Measurements from ENCODE around the gene CPT1A. TPM values are rescaled to one million over a fixed set of nuclear protein-coding genes. Genes with fewer than 3 reads are reported as not detected.

The CPT1A gene
- total and polyA plus RNA-seq, 2 experiments from 2014 or later: 9.6 to 20.1 TPM

DNA sequence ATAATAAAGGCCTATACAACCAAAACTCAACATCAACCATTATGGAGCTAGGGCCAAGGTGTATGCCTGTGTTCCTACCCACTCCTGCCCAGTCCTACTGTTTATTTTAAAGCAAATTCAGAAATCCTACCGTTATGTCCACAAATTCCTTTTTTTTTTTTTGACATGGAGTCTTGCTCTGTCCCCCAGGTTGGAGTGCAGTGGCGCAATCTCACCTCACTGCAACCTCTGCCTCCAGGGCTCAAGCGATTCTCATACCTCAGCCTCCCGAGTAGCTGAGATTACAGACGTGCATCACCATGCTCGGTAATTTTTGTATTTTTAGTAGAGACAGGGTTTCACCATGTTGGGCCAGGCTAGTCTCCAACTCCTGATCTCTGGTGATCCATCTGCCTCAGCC lies 3.1 kb upstream of the CPT1A start:
- no peaks in the 10 kb centered on the region for H3K27me3 ChIP-seq (replicated peaks; ENCODE audit: insufficient read depth)
- H3K9me3 ChIP-seq (ENCODE audit: low read depth): no peaks in the 10 kb centered on the region
- in situ Hi-C loops (cut with MboI): no loop called here
- no peaks in the 10 kb centered on the region for H4K20me1 ChIP-seq (ENCODE audit: insufficient read depth)
- peaks cover 8% of the 10 kb centered on the region for H3F3A ChIP-seq (ENCODE audit: insufficient read depth)
- no peak for TF ChIP-seq EZH2 (IDR thresholded peaks at IDR 0.05; ENCODE audit: insufficient read depth, poor library complexity, severe bottlenecking)
- no peak for TF ChIP-seq EZH2phosphoT487 (IDR thresholded peaks at IDR 0.05; ENCODE audit: insufficient read depth, low read depth)
- H3K36me3 ChIP-seq (ENCODE audit: low read depth): no peaks in the 10 kb centered on the region
- H3K9me2 ChIP-seq (ENCODE audit: insufficient read depth): no peaks in the 10 kb centered on the region
- H3K4me1 ChIP-seq (ENCODE audit: insufficient read depth): peaks cover 11% of the 10 kb centered on the region; the same call in 1 of the 2 replicates
- no peak for DNase-seq
- no peak overlapping the region for H3K27ac ChIP-seq
- 0 out of 2 replicates have a peak, but pooled peaks cover 10% of the 10 kb centered on the region for H3K79me2 ChIP-seq (ENCODE audit: insufficient read depth)
- 71 to 74% methylated on average over 6 of the region's 6 CpGs for whole genome bisulfite sequencing, 2 experiments (ENCODE audit: low coverage in 1 of 2, low lambda C conversion rate in 2 of 2, missing lambda C conversion rate in 2 of 2)
- no peak overlapping the region for H3K4me3 ChIP-seq
- H2AFZ ChIP-seq: no peak overlapping the region
- H3K4me2 ChIP-seq (ENCODE audit: unreplicated experiment): no peak overlapping the region
- no peak overlapping the region for H3K9ac ChIP-seq

DNA sequence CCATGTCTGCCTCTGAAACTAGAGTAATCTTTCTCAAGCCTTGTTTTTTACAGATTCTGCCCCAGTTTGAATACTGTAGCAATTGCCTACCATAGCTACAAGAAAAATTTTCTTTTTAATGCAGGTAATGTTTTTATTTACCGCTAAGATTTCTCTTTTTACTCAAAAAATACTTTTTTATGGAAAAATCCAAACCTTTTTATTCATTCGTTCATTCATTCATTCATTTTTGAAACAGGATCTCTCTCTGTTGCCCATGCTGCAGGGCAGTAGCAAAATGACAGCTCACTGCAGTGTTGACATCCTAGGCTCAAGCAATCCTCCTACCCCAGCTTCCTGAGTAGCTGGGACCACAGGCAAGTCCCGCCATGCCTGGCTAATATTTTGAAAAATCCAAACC lies 2.7 kb upstream of the CPT1A start:
- in situ Hi-C loops (cut with MboI): no loop called here
- H4K20me1 ChIP-seq (ENCODE audit: insufficient read depth): no peaks in the 10 kb centered on the region
- H3K9me3 ChIP-seq (ENCODE audit: low read depth): no peaks in the 10 kb centered on the region
- DNase-seq: no peak
- H2AFZ ChIP-seq: no peak overlapping the region
- peaks cover 9% of the 10 kb centered on the region for H3F3A ChIP-seq (ENCODE audit: insufficient read depth)
- TF ChIP-seq EZH2phosphoT487 (IDR thresholded peaks at IDR 0.05; ENCODE audit: insufficient read depth, low read depth): no peak
- TF ChIP-seq EZH2 (IDR thresholded peaks at IDR 0.05; ENCODE audit: insufficient read depth, poor library complexity, severe bottlenecking): no peak
- 93 to 100% methylated on average over 3 of the region's 3 CpGs for WGBS, 2 experiments (ENCODE audit: low coverage in 1 of 2, low lambda C conversion rate in 2 of 2, missing lambda C conversion rate in 2 of 2)
- peaks cover 15% of the 10 kb centered on the region; the same call in 1 of the 2 replicates for H3K4me1 ChIP-seq (ENCODE audit: insufficient read depth)
- no peaks in the 10 kb centered on the region for H3K36me3 ChIP-seq (ENCODE audit: low read depth)
- H3K79me2 ChIP-seq (ENCODE audit: insufficient read depth): 0 out of 2 replicates have a peak, but pooled peaks cover 10% of the 10 kb centered on the region
- no peak overlapping the region for H3K4me2 ChIP-seq (ENCODE audit: unreplicated experiment)
- no peak overlapping the region for H3K4me3 ChIP-seq
- H3K9ac ChIP-seq: no peak overlapping the region
- H3K9me2 ChIP-seq (ENCODE audit: insufficient read depth): no peaks in the 10 kb centered on the region
- no peak overlapping the region for H3K27ac ChIP-seq
- no peaks in the 10 kb centered on the region for H3K27me3 ChIP-seq (replicated peaks; ENCODE audit: insufficient read depth)

- Histone ChIP-seq H3K9me3 (ENCODE audit: low read depth) (no peaks in the 10 kb centered on the region), H4K20me1 (ENCODE audit: insufficient read depth) (no peaks in the 10 kb centered on the region), H2AFZ (no peak overlapping the region), H3K36me3 (ENCODE audit: low read depth) (no peaks in the 10 kb centered on the region), H3K9me2 (ENCODE audit: insufficient read depth) (no peaks in the 10 kb centered on the region), H3K4me3 (no peak overlapping the region), H3K9ac (no peak overlapping the region), H3F3A (ENCODE audit: insufficient read depth) (peaks cover 12% of the 10 kb centered on the region), H3K4me1 (ENCODE audit: insufficient read depth) (peaks cover 15% of the 10 kb centered on the region; the same call in 1 of the 2 replicates), H3K27me3 (replicated peaks; ENCODE audit: insufficient read depth) (no peaks in the 10 kb centered on the region), H3K79me2 (ENCODE audit: insufficient read depth) (0 out of 2 replicates have a peak, but pooled peaks cover 10% of the 10 kb centered on the region), H3K27ac (no peak overlapping the region), H3K4me2 (ENCODE audit: unreplicated experiment) (no peak overlapping the region)
- TF ChIP-seq EZH2 (IDR thresholded peaks at IDR 0.05; ENCODE audit: insufficient read depth, poor library complexity, severe bottlenecking) (no peak), EZH2phosphoT487 (IDR thresholded peaks at IDR 0.05; ENCODE audit: insufficient read depth, low read depth) (no peak)
- DNase-seq: no peak
- WGBS, 2 experiments (ENCODE audit: low coverage in 1 of 2, low lambda C conversion rate in 2 of 2, missing lambda C conversion rate in 2 of 2): 95 to 99% methylated on average over 39 to 54 of the region's 54 CpGs
- in situ Hi-C loops (cut with MboI): no loop called here
Observed at GRCh38 chr11:68843703-68844312, 2.1 kb upstream of the CPT1A start.

- H3K4me3 ChIP-seq: peak overlapping the region; percentile 76
- no peaks in the 10 kb centered on the region for H4K20me1 ChIP-seq (ENCODE audit: insufficient read depth)
- H3K79me2 ChIP-seq (ENCODE audit: insufficient read depth): peaks cover 11% of the 10 kb centered on the region
- H3K36me3 ChIP-seq (ENCODE audit: low read depth): no peaks in the 10 kb centered on the region
- TF ChIP-seq EZH2 (IDR thresholded peaks at IDR 0.05; ENCODE audit: insufficient read depth, poor library complexity, severe bottlenecking) (no peak), EZH2phosphoT487 (IDR thresholded peaks at IDR 0.05; ENCODE audit: insufficient read depth, low read depth) (no peak)
- peak overlapping the region; percentile 39; the same call in 1 of the 2 replicates for H3K9ac ChIP-seq
- in situ Hi-C loops (cut with MboI): no loop called here
- H3K27ac ChIP-seq: no peak overlapping the region
- peaks cover 17% of the 10 kb centered on the region for H3F3A ChIP-seq (ENCODE audit: insufficient read depth)
- H3K27me3 ChIP-seq (replicated peaks; ENCODE audit: insufficient read depth): no peaks in the 10 kb centered on the region
- peak overlapping the region; percentile 77 for H2AFZ ChIP-seq
- H3K4me1 ChIP-seq (ENCODE audit: insufficient read depth): peaks cover 18% of the 10 kb centered on the region
- no peaks in the 10 kb centered on the region for H3K9me2 ChIP-seq (ENCODE audit: insufficient read depth)
- WGBS, 2 experiments (ENCODE audit: low coverage in 1 of 2, low lambda C conversion rate in 2 of 2, missing lambda C conversion rate in 2 of 2): 34 to 36% methylated on average over 22 to 23 of the region's 23 CpGs
- peak overlapping the region; percentile 59 for H3K4me2 ChIP-seq (ENCODE audit: unreplicated experiment)
- H3K9me3 ChIP-seq (ENCODE audit: low read depth): no peaks in the 10 kb centered on the region
- peak; percentile 62 for DNase-seq
Observed at GRCh38 chr11:68843052-68843561, 1.4 kb upstream of the CPT1A start.
